NB4 (cell line): ENCODE data around the gene SCOC.

Source experiments
- DNase-seq: peaks from one replicate; pipeline ENCODE4 v3.0.0; 2010; ENCODE audit warnings: low read depth
- H3K4me3 ChIP-seq: one replicate; pipeline ENCODE4 v1.5.1; 2011; ENCODE audit warnings: mild to moderate bottlenecking, low read depth, low read length, moderate library complexity
- CTCF ChIP-seq: IDR thresholded peaks from one replicate; pipeline ENCODE4 v1.5.1; 2012; ENCODE audit warnings: low read depth, low read length
- MYC ChIP-seq: IDR thresholded peaks from 2 replicates; pipeline ENCODE4 v1.6.1; 2011; ENCODE audit warnings: low read depth, low read length
- POLR2A ChIP-seq: IDR thresholded peaks from 2 replicates; pipeline ENCODE4 v1.6.1; 2011; ENCODE audit warnings: mild to moderate bottlenecking; ENCODE audit not compliant: insufficient read length; ENCODE audit errors: extremely low read depth
- TF ChIP-seq, protein P1 (sequence below): IDR thresholded peaks from 2 replicates; pipeline ENCODE4 v1.6.1; 2011; ENCODE audit warnings: low read depth, low read length

SCOC gene

DNA sequence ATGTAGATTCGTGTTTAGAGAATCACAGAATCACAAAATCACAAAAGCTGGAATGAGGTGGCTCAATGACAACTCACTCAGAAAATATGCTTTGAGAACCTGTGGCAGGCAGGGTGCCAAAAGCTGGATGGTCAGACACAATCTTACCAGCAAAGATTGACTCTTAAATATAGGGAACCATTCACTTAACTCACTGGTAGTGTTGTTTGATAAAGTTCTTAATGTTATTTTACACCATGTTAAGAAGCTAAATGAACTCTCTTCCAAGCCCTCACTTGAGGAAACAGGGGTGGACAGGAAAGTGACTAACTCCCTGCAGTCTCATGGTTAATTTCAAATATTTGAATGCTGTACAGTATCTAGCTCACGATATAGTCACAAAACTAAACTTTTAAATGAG lies 5.7 kb upstream of the SCOC start:
- H3K4me3 ChIP-seq: no peak overlapping the region
- TF ChIP-seq POLR2A: no peak
- no peak for TF ChIP-seq MYC
- TF ChIP-seq CTCF: no peak
- TF ChIP-seq, protein P1, sequence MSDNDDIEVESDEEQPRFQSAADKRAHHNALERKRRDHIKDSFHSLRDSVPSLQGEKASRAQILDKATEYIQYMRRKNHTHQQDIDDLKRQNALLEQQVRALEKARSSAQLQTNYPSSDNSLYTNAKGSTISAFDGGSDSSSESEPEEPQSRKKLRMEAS: no peak
- no peak for DNase-seq

GRCh38 chr4:140368686-140369085 lies 4.8 kb upstream of the SCOC start:
- no peak overlapping the region for H3K4me3 ChIP-seq
- TF ChIP-seq MYC: no peak
- TF ChIP-seq, protein P1: no peak
- no peak for TF ChIP-seq POLR2A
- no peak for TF ChIP-seq CTCF
- DNase-seq: no peak

DNA sequence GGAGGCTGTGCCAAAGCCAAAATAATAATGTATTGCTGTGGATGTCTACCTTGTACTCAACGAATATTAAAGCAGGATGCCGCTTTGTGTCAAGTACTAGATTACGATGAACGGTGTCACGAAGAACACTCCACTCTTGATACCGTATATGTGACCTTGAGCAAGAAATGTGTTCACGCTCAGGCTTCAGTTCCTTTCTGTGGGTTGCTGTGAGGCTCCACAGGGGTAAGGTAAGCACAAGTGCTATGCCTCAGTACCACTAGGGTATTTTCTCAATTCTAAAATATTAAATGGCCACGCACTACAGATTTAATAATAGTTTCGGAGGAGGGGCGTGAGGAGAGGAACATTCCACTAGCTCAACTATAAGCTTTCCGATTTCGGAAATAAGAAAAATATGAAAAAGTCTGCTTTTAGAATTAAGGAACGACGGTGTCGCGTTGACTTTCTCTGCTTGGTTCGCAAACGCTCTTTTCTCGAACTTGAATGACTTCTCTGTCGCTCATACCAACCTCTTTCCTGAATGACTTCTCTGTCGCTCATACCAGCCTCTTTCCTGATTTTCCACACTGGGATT lies 607 bp upstream of the SCOC start:
- peak; percentile 60 for DNase-seq
- TF ChIP-seq POLR2A: no peak
- no peak for TF ChIP-seq MYC
- TF ChIP-seq CTCF: no peak
- TF ChIP-seq, protein P1: no peak
- peak overlapping the region; percentile 99 for H3K4me3 ChIP-seq

DNA sequence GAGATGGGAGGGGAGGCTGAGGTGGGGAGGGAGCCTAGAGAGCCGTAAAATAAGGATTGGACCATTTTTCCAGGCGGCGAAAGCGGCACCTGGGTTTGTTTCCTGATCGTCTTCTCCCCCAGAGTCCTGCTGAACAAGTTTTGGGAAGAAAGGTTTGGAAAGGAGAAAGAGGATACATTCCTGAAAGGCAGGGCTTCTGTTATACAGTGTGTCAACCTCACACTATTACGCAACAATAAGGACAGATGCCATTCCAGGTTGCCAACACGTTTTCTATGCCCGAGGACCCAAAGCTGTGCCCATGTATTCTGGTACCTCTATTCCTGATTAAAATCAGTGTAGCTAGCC lies 658 bp downstream of the SCOC start:
- no peak for TF ChIP-seq CTCF
- TF ChIP-seq, protein P1: no peak
- TF ChIP-seq POLR2A: no peak
- no peak for TF ChIP-seq MYC
- H3K4me3 ChIP-seq: peak overlapping the region; percentile 99
- peak; percentile 11 for DNase-seq

DNA sequence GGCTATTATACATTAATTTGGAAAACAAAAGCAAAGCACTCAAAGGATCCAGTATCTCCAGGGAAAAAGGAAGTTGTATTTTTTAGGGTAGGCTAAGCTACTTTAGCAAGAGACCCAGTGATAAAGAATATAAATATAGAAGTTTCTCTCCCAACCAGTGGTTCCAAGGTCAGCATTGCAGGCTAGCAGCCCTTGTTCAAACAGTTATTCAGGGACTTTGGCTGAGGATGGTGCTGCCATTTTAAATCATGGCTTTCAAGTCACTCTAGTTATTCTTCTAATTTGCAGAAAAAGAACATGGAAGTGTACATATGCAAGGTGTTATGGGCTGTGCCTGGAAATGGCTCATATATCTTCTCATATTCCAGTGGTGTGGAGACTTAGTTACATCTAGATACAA lies 9.3 kb downstream of the SCOC start:
- TF ChIP-seq MYC (no peak), POLR2A (no peak), CTCF (no peak)
- TF ChIP-seq, protein P1: no peak
- no peak overlapping the region for H3K4me3 ChIP-seq
- no peak for DNase-seq

GRCh38 chr4:140388015-140388414 lies 14.6 kb downstream of the SCOC start:
- TF ChIP-seq CTCF (no peak), POLR2A (no peak), MYC (no peak)
- TF ChIP-seq, protein P1: no peak
- DNase-seq: no peak

More at GRCh38 chr4:140388015-140388414, 14.6 kb downstream of the SCOC start:
- no peak overlapping the region for H3K4me3 ChIP-seq
